Measurements from ENCODE around the gene NXNL1.

NXNL1 gene

DNA sequence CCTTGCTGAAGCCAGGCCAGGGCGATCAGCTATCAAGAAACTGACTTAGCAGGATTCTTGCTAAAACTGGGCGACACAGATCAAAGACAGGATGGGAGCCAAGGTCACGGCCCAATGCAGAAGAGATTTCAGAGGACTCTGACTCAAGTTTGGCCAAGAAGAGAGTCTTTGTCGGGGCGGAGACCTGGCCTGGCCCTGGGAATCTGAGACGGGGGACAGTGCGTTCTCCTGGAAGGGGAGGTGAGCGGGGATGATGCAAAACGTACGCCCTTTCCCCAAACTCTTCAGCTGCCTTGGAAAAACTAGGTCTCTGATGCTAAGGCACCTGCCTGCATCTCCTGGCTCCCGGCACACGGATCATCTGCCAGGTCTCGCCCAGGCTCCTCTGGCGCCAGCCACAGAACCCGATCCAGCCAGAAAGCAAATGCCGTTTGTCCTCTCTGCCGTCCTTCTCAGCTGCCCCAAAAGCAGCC lies 31.0 kb downstream of the NXNL1 start:
- Histone ChIP-seq H3K36me3 (no peaks in the 10 kb centered on the region), H3K4me1 (0 out of 2 replicates have a peak, but pooled peaks cover under 1% of the 10 kb centered on the region), H3K4me3 (ENCODE audit: low read depth, low read length) (no peak overlapping the region), H3K27me3 (no peaks in the 10 kb centered on the region), H3K9me3 (no peaks in the 10 kb centered on the region)
- DNase-seq, result no peak
- TF ChIP-seq CTCF (IDR thresholded peaks at IDR 0.05; ENCODE audit: low read depth, low read length), result no peak

- Histone ChIP-seq H3K36me3 (peaks cover 3% of the 10 kb centered on the region; the same call in 1 of the 2 replicates), H3K4me1 (0 out of 2 replicates have a peak, but pooled peaks cover 2% of the 10 kb centered on the region), H3K27me3 (no peaks in the 10 kb centered on the region), H3K9me3 (no peaks in the 10 kb centered on the region), H3K4me3 (ENCODE audit: low read depth, low read length) (peak overlapping the region; percentile 19; the same call in 1 of the 2 replicates)
- DNase-seq, result peak; percentile 85
- peak; percentile 69 for TF ChIP-seq CTCF (IDR thresholded peaks at IDR 0.05; ENCODE audit: low read depth, low read length)
Observed at GRCh38 chr19:17424743-17425365, 35.9 kb downstream of the NXNL1 start.

- Histone ChIP-seq H3K4me1 (peaks cover 2% of the 10 kb centered on the region; the same call in 1 of the 2 replicates), H3K36me3 (peaks cover 3% of the 10 kb centered on the region; the same call in 1 of the 2 replicates), H3K4me3 (ENCODE audit: low read depth, low read length) (no peak overlapping the region), H3K27me3 (no peaks in the 10 kb centered on the region), H3K9me3 (no peaks in the 10 kb centered on the region)
- no peak for TF ChIP-seq CTCF (IDR thresholded peaks at IDR 0.05; ENCODE audit: low read depth, low read length)
- DNase-seq, result no peak
Observed at GRCh38 chr19:17423429-17424208, 37.1 kb downstream of the NXNL1 start.

GRCh38 chr19:17421942-17422341 lies 38.8 kb downstream of the NXNL1 start:
- no peaks in the 10 kb centered on the region for H3K9me3 ChIP-seq
- peaks cover 2% of the 10 kb centered on the region; the same call in 1 of the 2 replicates for H3K4me1 ChIP-seq
- no peak overlapping the region for H3K4me3 ChIP-seq (ENCODE audit: low read depth, low read length)
- H3K36me3 ChIP-seq, result peaks cover 3% of the 10 kb centered on the region; the same call in 1 of the 2 replicates
- no peak for TF ChIP-seq CTCF (IDR thresholded peaks at IDR 0.05; ENCODE audit: low read depth, low read length)
- no peaks in the 10 kb centered on the region for H3K27me3 ChIP-seq
- no peak for DNase-seq

GRCh38 chr19:17420475-17420924 lies 40.2 kb downstream of the NXNL1 start:
- peak; percentile 54 for DNase-seq
- Histone ChIP-seq H3K36me3 (peaks cover 3% of the 10 kb centered on the region; the same call in 1 of the 2 replicates), H3K9me3 (no peaks in the 10 kb centered on the region), H3K4me3 (ENCODE audit: low read depth, low read length) (peak overlapping the region; percentile 82), H3K27me3 (no peaks in the 10 kb centered on the region), H3K4me1 (peaks cover 2% of the 10 kb centered on the region; the same call in 1 of the 2 replicates)
- peak; percentile 10; the same call in 1 of the 2 replicates for TF ChIP-seq CTCF (IDR thresholded peaks at IDR 0.05; ENCODE audit: low read depth, low read length)

Measured in BE2C (cell line).